A673 (cell line): ENCODE results near the gene PNMA6E. TPM values are rescaled to one million over a fixed set of nuclear protein-coding genes. Genes with fewer than 3 reads are reported as not detected.

Experiments used
- BruUV-seq: library from RNA; stranded (reverse); fragments of 400-500 nt; replicated peaks from 2 replicates; lab custom pipeline; 2021; lab: Mats Ljungman, UMichigan
- CTCF ChIA-PET: fragments of 300-600 bp; sonication (Branson Sonifier 250); formaldehyde crosslinking; loops from one replicate; lab custom pipeline; 2022; ENCODE audit warnings: antibody characterized with exemption; lab: Charles Lee
- POLR2A ChIA-PET: fragments of 300-600 bp; sonication (Branson Sonifier 250); formaldehyde crosslinking; loops from one replicate; lab custom pipeline; 2022; ENCODE audit warnings: antibody characterized with exemption; ENCODE audit not compliant: low non-redundant PET; lab: Charles Lee
- DNase-seq: peaks from one replicate; pipeline ENCODE4 v3.0.0-alpha.2; 2015; ENCODE audit warnings: low spot score
- H3K27ac ChIP-seq: fragments of 200-600 bp; sonication (generic); 2 replicates; pipeline ENCODE4 v1.5.1; 2016; ENCODE audit warnings: mixed run types, low read depth, mild to moderate bottlenecking, mixed read lengths, antibody characterized with exemption, low read length; ENCODE audit not compliant: poor library complexity, severe bottlenecking
- H3K27me3 ChIP-seq: fragments of 200-600 bp; sonication (generic); replicated peaks from 2 replicates; pipeline ENCODE4 v1.6.1; 2017; ENCODE audit warnings: mixed run types, low read depth, mild to moderate bottlenecking, mixed read lengths, antibody characterized with exemption, low read length; ENCODE audit not compliant: insufficient read depth, poor library complexity
- H3K36me3 ChIP-seq: fragments of 200-600 bp; sonication (generic); 2 replicates; pipeline ENCODE4 v1.6.1; 2016; ENCODE audit warnings: mixed run types, mild to moderate bottlenecking, mixed read lengths, antibody characterized with exemption, low read length; ENCODE audit not compliant: insufficient read depth, poor library complexity, severe bottlenecking
- H3K4me1 ChIP-seq: fragments of 200-600 bp; sonication (generic); 2 replicates; pipeline ENCODE4 v1.6.1; 2017; ENCODE audit warnings: mixed run types, mild to moderate bottlenecking, mixed read lengths, antibody characterized with exemption, low read length; ENCODE audit not compliant: insufficient read depth, poor library complexity, severe bottlenecking
- H3K4me3 ChIP-seq: fragments of 200-600 bp; sonication (generic); 2 replicates; pipeline ENCODE4 v1.5.1; 2016; ENCODE audit warnings: low read depth, mixed run types, mild to moderate bottlenecking, mixed read lengths, low read length; ENCODE audit not compliant: poor library complexity, severe bottlenecking
- H3K9me3 ChIP-seq: fragments of 200-600 bp; sonication (generic); 2 replicates; pipeline ENCODE4 v1.6.1; 2016; ENCODE audit warnings: mixed run types, low read depth, mild to moderate bottlenecking, mixed read lengths, antibody characterized with exemption, low read length; ENCODE audit not compliant: poor library complexity, severe bottlenecking
- EZH2 ChIP-seq: fragments of 200-600 bp; sonication (generic); IDR thresholded peaks from 2 replicates; pipeline ENCODE4 v1.6.1; 2017; ENCODE audit warnings: borderline replicate concordance, low read depth, mild to moderate bottlenecking, mixed read lengths, antibody characterized with exemption, low read length; ENCODE audit not compliant: poor library complexity, severe bottlenecking
- intact Hi-C: fragments of 100-400 bp; cut with micrococcal nuclease; formaldehyde crosslinking; loops from one replicate; pipeline ENCODE4 v1.10.0; 2022; ENCODE audit not compliant: unreplicated experiment
- total RNA-seq: library from RNA; stranded (reverse); gene quantifications from 2 replicates; pipeline ENCODE4 v1.2.3, GENCODE V29; 2021
- TF ChIP-seq, protein P1 (sequence below): fragments of 300-800, 200-600 bp; sonication (generic); conservative IDR thresholded peaks from 2 replicates; pipeline ENCODE4 v1.5.1; 2017; ENCODE audit warnings: low read depth, mild to moderate bottlenecking, antibody characterized with exemption, low read length, moderate library complexity, mixed read lengths

Gene PNMA6E
- total RNA-seq, 1 experiment from 2014 or later, result not detected

DNA sequence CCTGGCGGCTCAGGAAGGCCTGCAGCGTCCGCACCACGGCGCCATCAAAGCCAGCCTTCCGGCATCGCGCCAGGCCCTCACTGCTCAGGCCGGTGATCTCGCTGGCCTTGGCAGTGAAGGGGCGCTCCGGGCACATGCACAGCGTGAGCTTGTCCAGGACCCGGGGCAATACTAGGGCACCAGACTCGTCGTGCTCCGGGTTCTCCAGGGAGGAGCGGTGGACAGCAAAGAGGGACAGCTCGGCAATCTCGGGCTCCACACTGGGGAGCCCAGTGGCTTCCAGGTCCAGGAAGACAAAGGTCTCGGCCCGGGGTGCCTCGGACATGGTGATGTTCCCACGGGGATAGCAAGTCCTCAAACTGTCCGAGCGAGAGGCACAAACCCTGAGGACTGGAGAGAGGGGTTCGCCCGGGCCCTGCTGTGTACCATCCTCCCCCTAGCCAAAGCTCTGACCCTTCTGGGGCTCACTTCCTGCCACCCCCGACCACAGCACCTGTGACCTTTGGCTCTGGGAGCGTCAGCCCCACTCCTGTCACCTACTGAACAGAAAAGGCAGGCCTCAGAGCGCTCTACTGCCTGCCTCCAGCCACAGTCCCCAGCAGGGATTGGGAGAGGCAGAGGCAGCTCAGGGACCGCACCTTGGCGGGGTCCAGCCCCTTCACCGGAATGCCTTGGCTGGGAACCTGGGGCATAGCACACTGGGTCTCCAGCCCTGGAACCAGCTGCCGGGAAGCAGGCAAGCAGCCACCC is 44.1 kb upstream of the PNMA6E start:
- intact Hi-C loops, result no loop called here
- no peak overlapping the region for H3K4me3 ChIP-seq
- DNase-seq, result no peak
- TF ChIP-seq, protein P1, sequence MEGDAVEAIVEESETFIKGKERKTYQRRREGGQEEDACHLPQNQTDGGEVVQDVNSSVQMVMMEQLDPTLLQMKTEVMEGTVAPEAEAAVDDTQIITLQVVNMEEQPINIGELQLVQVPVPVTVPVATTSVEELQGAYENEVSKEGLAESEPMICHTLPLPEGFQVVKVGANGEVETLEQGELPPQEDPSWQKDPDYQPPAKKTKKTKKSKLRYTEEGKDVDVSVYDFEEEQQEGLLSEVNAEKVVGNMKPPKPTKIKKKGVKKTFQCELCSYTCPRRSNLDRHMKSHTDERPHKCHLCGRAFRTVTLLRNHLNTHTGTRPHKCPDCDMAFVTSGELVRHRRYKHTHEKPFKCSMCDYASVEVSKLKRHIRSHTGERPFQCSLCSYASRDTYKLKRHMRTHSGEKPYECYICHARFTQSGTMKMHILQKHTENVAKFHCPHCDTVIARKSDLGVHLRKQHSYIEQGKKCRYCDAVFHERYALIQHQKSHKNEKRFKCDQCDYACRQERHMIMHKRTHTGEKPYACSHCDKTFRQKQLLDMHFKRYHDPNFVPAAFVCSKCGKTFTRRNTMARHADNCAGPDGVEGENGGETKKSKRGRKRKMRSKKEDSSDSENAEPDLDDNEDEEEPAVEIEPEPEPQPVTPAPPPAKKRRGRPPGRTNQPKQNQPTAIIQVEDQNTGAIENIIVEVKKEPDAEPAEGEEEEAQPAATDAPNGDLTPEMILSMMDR, result no peak
- no peak for TF ChIP-seq EZH2
- ChIA-PET CTCF (interaction anchor here (0.9 kb wide), 1 partner anchor 16 kb away, joined by 4 read pairs; no protein-coding TSS in a partner anchor), POLR2A (no interaction called here)
- H3K27me3 ChIP-seq, result no peaks in the 10 kb centered on the region
- no peak overlapping the region for H3K27ac ChIP-seq
- H3K36me3 ChIP-seq, result no peaks in the 10 kb centered on the region
- no peaks in the 10 kb centered on the region for H3K9me3 ChIP-seq
- H3K4me1 ChIP-seq, result no peaks in the 10 kb centered on the region
- BruUV-seq, result no TSS peak

- Histone ChIP-seq H3K4me1 (no peaks in the 10 kb centered on the region), H3K36me3 (no peaks in the 10 kb centered on the region), H3K9me3 (no peaks in the 10 kb centered on the region), H3K27me3 (no peaks in the 10 kb centered on the region), H3K27ac (no peak overlapping the region), H3K4me3 (no peak overlapping the region)
- CTCF ChIA-PET, result no interaction called here
- intact Hi-C loops, result no loop called here
- no peak for DNase-seq
- POLR2A ChIA-PET, result no interaction called here
- no peak for TF ChIP-seq EZH2
- no TSS peak for BruUV-seq
Observed at GRCh38 chrX:153444333-153445011, 43.3 kb upstream of the PNMA6E start.

GRCh38 chrX:153443476-153444332 is 42.6 kb upstream of the PNMA6E start:
- H3K27ac ChIP-seq, result no peak overlapping the region
- H3K4me1 ChIP-seq, result no peaks in the 10 kb centered on the region
- intact Hi-C loops, result no loop called here
- H3K36me3 ChIP-seq, result no peaks in the 10 kb centered on the region
- no peak for DNase-seq
- H3K9me3 ChIP-seq, result no peaks in the 10 kb centered on the region
- TF ChIP-seq, protein P1, result no peak
- TF ChIP-seq EZH2, result no peak
- no peaks in the 10 kb centered on the region for H3K27me3 ChIP-seq
- no TSS peak for BruUV-seq
- no peak overlapping the region for H3K4me3 ChIP-seq
- ChIA-PET POLR2A (no interaction called here), CTCF (no interaction called here)
